IPS-18a (cell line): Measurements from ENCODE around the gene MYO3B.

Experiments
- H3K27ac ChIP-seq: one replicate; pipeline ENCODE4 v1.5.1; 2013; ENCODE audit warnings: low read length
- H3K27me3 ChIP-seq: one replicate; pipeline ENCODE4 v1.6.1; 2013; ENCODE audit warnings: mild to moderate bottlenecking, low read length; ENCODE audit not compliant: control insufficient read depth, insufficient read depth
- H3K36me3 ChIP-seq: one replicate; pipeline ENCODE4 v1.6.1; 2013; ENCODE audit warnings: low read depth, low read length; ENCODE audit not compliant: control insufficient read depth
- H3K4me1 ChIP-seq: one replicate; pipeline ENCODE4 v1.6.1; 2013; ENCODE audit warnings: low read depth, low read length; ENCODE audit not compliant: control insufficient read depth
- H3K4me3 ChIP-seq: one replicate; pipeline ENCODE4 v1.5.1; 2013; ENCODE audit warnings: low read length
- H3K9ac ChIP-seq: one replicate; pipeline ENCODE4 v1.6.1; 2013; ENCODE audit warnings: mild to moderate bottlenecking, low read length, moderate library complexity
- H3K9me3 ChIP-seq: one replicate; pipeline ENCODE4 v1.6.1; 2013; ENCODE audit warnings: low read depth, low read length; ENCODE audit not compliant: control insufficient read depth

MYO3B gene

DNA sequence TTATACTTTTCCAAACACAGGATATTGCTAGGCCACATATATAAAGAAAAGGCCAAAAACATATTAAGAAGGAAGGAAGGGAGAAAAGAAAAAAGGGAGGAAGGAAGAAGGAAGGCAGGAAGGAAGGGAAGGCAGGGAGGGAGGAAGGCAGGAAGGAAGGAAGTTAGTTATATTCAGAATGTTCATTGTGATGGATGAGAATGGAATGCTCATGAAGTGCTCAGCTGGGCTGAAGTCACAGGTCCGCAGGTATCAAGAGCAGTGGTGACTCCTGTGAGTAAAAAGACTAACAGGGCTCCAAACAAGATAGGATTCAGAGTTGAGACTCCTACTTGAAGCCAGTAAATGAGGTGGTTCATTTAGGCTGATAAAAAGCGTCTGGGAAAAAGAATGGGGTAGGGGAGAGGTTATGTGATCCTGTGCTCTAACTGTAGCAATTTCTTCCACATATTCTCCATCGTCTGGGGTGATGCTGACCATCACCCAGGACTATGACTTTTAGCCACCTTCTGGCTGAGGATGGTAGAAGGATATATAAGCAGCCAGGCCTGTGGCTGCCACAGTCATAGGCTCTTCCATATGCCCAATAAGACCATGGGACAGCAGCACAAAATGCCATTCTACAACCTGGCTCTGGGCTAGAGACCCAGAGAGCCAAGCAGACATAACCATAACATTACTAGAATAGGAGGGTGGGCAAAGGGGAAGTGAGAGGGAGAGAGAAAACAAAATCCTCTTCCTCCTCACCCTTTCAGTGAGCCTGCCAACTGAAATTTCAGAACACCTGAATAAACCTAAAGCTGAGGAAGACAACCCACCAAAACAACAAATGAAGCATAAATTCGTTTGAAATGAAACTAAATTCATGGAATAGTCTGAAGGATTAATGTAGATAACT, 173.2 kb downstream of the MYO3B start:
- Histone ChIP-seq H3K4me1 (peaks cover 25% of the 10 kb centered on the region), H3K27ac (no peak overlapping the region)

DNA sequence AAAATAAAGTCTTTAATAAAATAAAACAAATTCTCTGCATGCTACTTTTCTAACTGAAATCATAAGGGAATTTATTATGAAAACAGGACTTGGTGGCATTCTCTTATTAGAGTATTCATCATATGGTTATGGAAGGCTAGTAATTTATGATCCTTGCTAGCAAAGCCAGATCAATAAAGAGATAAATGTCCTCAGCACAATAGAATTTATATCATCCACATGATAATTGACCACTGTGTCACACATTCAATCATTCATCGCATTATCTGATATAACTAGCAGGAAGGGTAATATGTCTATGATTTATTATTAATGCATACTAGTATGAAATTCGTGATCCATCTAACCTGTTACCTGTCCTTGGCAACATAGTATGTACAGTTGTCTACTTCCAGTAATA, 175.8 kb downstream of the MYO3B start:
- no peak overlapping the region for H3K9ac ChIP-seq
- H3K9me3 ChIP-seq = no peaks in the 10 kb centered on the region
- no peak overlapping the region for H3K27ac ChIP-seq
- no peaks in the 10 kb centered on the region for H3K27me3 ChIP-seq
- peaks cover 25% of the 10 kb centered on the region for H3K4me1 ChIP-seq
- no peaks in the 10 kb centered on the region for H3K36me3 ChIP-seq
- H3K4me3 ChIP-seq = no peak overlapping the region

More for the DNA sequence above, 173.2 kb downstream of the MYO3B start:
- no peaks in the 10 kb centered on the region for H3K9me3 ChIP-seq
- no peaks in the 10 kb centered on the region for H3K27me3 ChIP-seq
- no peak overlapping the region for H3K9ac ChIP-seq
- H3K36me3 ChIP-seq = no peaks in the 10 kb centered on the region
- no peak overlapping the region for H3K4me3 ChIP-seq

DNA sequence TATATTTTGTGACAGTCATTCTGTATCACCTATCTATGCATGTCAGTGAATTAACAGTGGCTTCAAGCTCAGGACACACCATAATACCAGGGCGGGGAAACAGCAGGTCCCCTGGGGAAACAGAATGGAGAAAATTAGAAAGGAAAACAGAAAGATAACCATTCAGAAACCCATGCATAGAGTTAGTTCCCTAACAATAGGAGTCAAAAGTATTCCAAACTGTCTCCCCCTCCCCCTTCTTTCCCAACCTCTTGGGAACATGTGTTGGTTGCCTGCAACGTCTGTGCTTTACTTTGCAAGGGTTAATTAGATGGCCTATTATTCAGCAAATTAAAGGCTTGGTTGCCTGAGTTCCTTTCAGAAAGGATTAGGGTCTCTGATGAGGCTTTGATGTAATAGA, 176.4 kb downstream of the MYO3B start:
- Histone ChIP-seq H3K27me3 (no peaks in the 10 kb centered on the region), H3K4me3 (peak overlapping the region; percentile 13), H3K9ac (no peak overlapping the region), H3K9me3 (no peaks in the 10 kb centered on the region), H3K4me1 (peaks cover 25% of the 10 kb centered on the region), H3K36me3 (no peaks in the 10 kb centered on the region), H3K27ac (no peak overlapping the region)

DNA sequence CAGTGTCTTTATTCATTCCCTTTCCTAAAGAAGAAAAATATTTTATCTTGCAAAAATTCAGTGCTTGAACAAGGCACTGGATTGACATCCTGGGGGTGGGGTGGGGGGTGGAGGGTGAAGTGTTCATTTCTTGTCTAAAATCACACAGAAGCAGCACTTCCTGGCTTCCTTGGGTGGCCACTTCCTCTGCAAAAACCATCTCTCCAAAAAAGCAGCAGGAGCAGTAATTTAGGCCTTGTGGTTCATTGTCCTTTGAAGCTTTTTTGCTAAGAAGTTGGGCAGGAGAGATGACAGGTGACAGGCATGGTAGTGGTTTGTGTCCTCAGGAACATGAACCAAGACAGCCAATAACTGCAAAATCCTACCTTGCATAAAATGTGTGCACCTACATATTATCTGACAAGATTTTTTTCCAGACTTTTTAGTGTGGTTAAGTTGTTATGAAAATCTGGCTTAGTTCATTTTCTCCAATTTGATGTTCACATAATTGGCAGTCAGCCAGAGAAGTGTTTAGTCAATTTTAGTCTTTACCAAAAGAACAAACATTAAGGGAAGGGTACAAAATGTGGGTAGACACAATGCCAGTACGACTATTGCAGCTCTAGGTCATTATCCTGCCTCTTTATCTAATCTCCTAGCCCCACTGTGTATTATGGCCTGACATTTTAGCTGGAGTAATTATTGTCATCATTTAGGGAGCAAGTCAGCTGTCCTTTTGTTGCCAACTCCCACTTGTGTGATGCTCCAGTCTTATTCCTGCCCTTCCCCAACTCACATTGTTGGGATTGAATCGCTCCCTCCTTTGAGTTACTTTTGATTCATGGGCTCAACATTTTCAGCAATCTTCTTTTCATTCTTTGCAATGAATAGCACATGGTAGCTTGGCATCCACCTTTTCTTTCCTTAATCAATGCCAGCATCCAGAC, 177.2 kb downstream of the MYO3B start:
- H3K4me3 ChIP-seq = peak overlapping the region; percentile 13
- no peak overlapping the region for H3K9ac ChIP-seq
- no peak overlapping the region for H3K27ac ChIP-seq
- H3K4me1 ChIP-seq = peaks cover 25% of the 10 kb centered on the region
- H3K9me3 ChIP-seq = no peaks in the 10 kb centered on the region
- H3K36me3 ChIP-seq = no peaks in the 10 kb centered on the region
- H3K27me3 ChIP-seq = no peaks in the 10 kb centered on the region

DNA sequence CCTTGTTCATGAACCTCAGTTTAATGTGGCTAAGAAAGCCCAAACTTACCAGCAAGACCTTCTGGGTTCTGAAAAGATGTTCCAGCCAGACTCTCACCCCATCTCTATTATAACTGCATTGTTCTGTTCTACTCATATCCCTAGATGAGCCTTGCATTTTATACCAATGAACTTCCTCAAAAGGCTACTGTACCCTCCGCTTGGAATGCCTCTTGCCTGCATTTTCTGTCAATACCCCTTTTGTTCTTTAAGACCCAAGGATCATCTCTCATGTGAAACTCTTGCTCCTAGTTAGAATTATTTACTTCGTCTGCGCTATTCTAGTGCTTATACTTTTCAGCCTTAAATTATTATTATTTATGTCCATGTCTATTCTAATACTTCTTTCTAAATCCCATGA, 181.5 kb downstream of the MYO3B start:
- Histone ChIP-seq H3K4me1 (peaks cover 18% of the 10 kb centered on the region), H3K9ac (no peak overlapping the region), H3K9me3 (no peaks in the 10 kb centered on the region), H3K27ac (no peak overlapping the region), H3K4me3 (no peak overlapping the region), H3K36me3 (no peaks in the 10 kb centered on the region), H3K27me3 (no peaks in the 10 kb centered on the region)

DNA sequence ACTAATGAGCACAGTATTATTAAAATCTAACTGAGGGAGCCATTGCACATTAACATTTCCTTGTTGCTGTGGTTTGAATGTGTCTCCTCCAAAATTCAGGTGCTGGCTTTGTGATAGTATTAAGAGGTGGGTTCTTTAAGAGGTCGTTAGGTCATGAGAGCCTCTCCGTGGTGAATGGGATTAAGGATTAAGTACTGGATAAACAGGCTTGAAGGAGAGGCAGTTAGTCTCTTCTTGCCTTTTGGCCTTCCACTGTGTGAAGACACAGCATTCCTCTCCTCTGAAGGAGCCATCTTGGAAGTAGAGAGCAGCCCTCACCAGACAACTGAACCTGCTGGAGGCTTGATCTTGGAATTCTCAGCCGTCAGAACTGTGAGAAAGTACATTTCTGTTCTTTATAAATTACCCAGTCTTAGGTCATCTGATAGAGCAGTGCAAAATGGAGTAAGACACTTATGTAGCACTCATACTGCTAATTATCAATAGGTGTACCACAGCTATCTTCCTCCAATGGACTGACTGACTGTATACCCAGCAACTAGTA, 182.7 kb downstream of the MYO3B start:
- H3K4me3 ChIP-seq = no peak overlapping the region
- H3K27ac ChIP-seq = no peak overlapping the region
- H3K36me3 ChIP-seq = no peaks in the 10 kb centered on the region
- peaks cover 15% of the 10 kb centered on the region for H3K4me1 ChIP-seq
- H3K27me3 ChIP-seq = no peaks in the 10 kb centered on the region
- H3K9me3 ChIP-seq = no peaks in the 10 kb centered on the region
- no peak overlapping the region for H3K9ac ChIP-seq

DNA sequence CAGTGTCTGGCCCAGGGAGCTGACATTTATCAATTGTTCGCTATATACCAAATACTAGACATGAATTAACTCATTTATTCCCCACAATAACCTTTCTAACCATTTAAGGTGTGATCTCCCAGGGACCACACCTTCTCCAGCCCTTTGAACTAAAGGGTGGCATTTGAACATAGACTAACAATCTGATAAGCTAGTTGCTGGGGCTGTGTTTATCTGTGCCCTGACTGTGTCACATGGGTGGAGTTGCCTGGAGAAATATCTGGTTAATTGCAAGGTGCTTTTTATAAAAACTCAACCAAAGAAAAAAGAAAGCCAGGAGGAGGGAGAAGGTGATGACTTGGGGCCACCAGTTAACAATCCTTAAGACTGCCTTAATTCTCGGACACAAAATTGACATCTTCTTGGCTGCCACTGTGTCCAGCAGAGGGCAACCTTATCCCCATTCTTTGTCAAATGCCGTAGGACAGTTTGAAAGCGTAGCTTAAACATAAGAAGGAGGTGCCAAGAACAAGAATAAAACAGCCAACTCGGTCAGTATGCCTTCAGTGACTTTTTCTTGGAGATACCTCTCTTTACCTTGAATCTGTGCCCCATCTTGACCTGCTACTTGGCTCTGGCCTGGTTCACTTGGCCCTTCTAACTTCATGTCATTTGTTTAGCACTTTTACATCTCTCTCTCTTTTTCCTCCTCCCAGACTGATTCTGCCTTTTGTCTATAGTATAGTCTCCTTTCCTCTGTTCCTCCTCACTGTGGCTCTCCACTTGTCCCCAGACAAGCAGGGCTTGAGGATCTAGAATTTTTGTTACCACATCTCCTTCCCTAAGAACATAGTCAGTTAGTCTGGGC, 183.4 kb downstream of the MYO3B start:
- Histone ChIP-seq H3K4me1 (peaks cover 15% of the 10 kb centered on the region), H3K9ac (no peak overlapping the region), H3K36me3 (no peaks in the 10 kb centered on the region), H3K27ac (no peak overlapping the region), H3K4me3 (no peak overlapping the region), H3K9me3 (no peaks in the 10 kb centered on the region), H3K27me3 (no peaks in the 10 kb centered on the region)

DNA sequence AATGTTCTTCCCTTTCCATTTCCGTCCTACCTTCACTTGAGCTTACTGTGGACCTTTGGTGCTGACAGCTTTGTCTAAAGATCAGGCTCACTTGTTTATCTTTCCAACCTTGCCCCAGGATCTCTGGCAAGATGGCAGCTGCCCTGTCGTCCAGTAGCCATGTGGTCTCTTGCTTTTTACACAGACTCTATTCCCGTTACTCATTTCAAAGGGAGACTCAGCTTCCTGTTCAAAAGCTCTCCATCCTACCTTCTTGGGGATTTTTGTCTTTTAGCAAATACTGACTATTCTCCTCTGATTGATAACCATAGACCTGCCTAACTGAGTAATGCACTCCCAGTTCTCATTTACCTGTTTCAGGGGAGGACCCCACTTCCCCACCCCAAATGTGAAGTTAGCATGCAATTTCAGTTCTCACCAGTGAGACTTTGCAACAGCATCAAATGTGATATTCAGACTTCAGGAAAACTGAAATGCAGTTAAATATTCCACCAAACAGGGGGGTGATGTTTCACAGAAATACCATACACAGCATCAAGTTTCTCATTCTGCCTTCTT, 184.4 kb downstream of the MYO3B start:
- H3K4me1 ChIP-seq = peaks cover 24% of the 10 kb centered on the region
- H3K9ac ChIP-seq = no peak overlapping the region
- H3K36me3 ChIP-seq = no peaks in the 10 kb centered on the region
- H3K9me3 ChIP-seq = no peaks in the 10 kb centered on the region
- H3K4me3 ChIP-seq = no peak overlapping the region
- H3K27me3 ChIP-seq = no peaks in the 10 kb centered on the region
- no peak overlapping the region for H3K27ac ChIP-seq

DNA sequence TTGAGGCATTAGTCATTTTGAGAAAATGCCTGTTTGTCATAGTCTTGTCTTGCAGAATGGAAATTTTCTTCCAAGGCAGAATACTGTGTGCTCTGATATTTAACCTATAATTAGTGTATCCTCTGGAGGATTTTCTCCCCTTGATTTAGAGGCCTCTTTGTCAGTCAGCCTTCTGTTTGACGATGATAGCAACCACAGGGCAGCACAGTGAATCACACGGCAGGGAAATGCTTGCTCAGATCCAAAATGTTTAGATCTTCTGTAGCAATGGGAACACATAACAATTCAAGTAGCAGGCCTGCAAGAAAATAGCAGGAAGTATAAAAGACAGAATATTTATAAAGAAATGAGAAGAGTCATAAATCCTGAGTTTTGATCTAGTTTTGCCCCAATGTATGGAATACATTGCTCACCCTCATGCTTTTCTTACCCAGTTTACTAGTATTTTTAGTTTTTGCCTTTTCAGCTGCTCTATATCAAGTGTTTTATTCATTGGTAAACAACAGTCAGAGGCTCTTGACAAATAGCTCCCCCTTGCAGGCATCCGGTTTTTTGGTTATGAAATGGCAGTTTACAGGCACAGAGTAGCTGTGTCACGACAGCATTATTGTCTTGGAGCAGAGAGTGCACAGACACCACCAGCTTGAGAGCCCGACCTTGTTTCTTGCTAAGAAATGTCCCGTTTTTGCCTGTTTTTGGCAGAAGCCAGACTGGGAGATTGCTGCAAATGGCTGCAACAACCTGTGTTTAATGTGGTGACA, 185.1 kb downstream of the MYO3B start:
- Histone ChIP-seq H3K27ac (no peak overlapping the region), H3K27me3 (no peaks in the 10 kb centered on the region), H3K9me3 (no peaks in the 10 kb centered on the region), H3K9ac (no peak overlapping the region), H3K4me1 (peaks cover 30% of the 10 kb centered on the region), H3K4me3 (no peak overlapping the region), H3K36me3 (no peaks in the 10 kb centered on the region)

DNA sequence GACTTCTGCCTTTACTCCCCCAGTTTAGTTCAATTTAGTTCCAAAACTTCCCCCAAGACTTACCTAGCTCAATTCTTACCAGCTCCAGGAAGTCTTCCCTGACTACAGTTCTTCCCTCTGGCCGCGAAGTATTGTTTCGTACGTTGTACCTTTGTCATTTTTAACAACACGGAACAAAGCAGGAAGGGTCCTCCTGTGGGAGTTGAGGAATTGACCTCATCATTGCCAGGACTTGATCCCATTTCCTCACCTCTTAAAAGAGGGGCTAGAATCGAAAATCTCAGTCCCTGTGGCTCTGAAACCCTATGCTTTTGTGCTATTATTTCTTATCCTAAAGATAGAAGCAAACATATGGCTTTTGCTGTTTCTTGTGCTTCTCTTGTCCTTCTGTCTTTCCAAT, 187.1 kb downstream of the MYO3B start:
- H3K9ac ChIP-seq = no peak overlapping the region
- no peak overlapping the region for H3K4me3 ChIP-seq
- no peaks in the 10 kb centered on the region for H3K36me3 ChIP-seq
- H3K27me3 ChIP-seq = no peaks in the 10 kb centered on the region
- H3K9me3 ChIP-seq = no peaks in the 10 kb centered on the region
- H3K4me1 ChIP-seq = peaks cover 47% of the 10 kb centered on the region
- no peak overlapping the region for H3K27ac ChIP-seq
